GM23338 (cell line): Measurements from ENCODE around the gene SAMD11. TPM values are rescaled to one million over a fixed set of nuclear protein-coding genes. Genes with fewer than 3 reads are reported as not detected.

ENCODE experiments used
- ATAC-seq: fragments of 200-7000 bp; cut with Tn5 transposase; 3 replicates; pipeline ENCODE4 v1.9.1; 2020
- DNase-seq: peaks from one replicate; pipeline ENCODE4 v3.0.0-alpha.2; 2015; ENCODE audit warnings: low spot score
- H2AFZ ChIP-seq: fragments of 200-600 bp; sonication (generic); 2 replicates; pipeline ENCODE4 v1.8.0; 2016; ENCODE audit warnings: antibody characterized with exemption, mild to moderate bottlenecking, moderate library complexity
- H3F3A ChIP-seq: fragments of 200-600 bp; sonication (generic); replicated peaks from 2 replicates; pipeline ENCODE4 v1.8.0; 2017; ENCODE audit warnings: antibody characterized with exemption, mixed run types, low read depth
- H3K27ac ChIP-seq: fragments of 200-600 bp; sonication (generic); 2 replicates; pipeline ENCODE4 v1.6.1; 2016; ENCODE audit warnings: low read depth
- H3K27me3 ChIP-seq: fragments of 200-600 bp; sonication (generic); 2 replicates; pipeline ENCODE4 v1.8.0; 2016; ENCODE audit warnings: mild to moderate bottlenecking, mixed run types, moderate library complexity; ENCODE audit not compliant: insufficient read depth
- H3K36me3 ChIP-seq: fragments of 200-600 bp; sonication (generic); 2 replicates; pipeline ENCODE4 v1.8.0; 2016; ENCODE audit warnings: mild to moderate bottlenecking; ENCODE audit not compliant: insufficient read depth
- H3K4me1 ChIP-seq: fragments of 200-600 bp; sonication (generic); 2 replicates; pipeline ENCODE4 v1.8.0; 2016; ENCODE audit warnings: mild to moderate bottlenecking, moderate library complexity; ENCODE audit not compliant: insufficient read depth
- H3K4me2 ChIP-seq: fragments of 200-600 bp; sonication (generic); 2 replicates; pipeline ENCODE4 v1.7.1; 2017; ENCODE audit warnings: mixed run types
- H3K4me3 ChIP-seq: fragments of 200-600 bp; sonication (generic); 2 replicates; pipeline ENCODE4 v1.6.1; 2016; ENCODE audit warnings: mixed run types
- H3K79me2 ChIP-seq: fragments of 200-600 bp; sonication (generic); replicated peaks from 2 replicates; pipeline ENCODE4 v1.8.0; 2017; ENCODE audit warnings: mild to moderate bottlenecking; ENCODE audit not compliant: insufficient read depth
- H3K9me2 ChIP-seq: fragments of 200-600 bp; sonication (generic); 2 replicates; pipeline ENCODE4 v1.8.0; 2017; ENCODE audit not compliant: insufficient read depth
- H4K20me1 ChIP-seq: fragments of 200-600 bp; sonication (generic); replicated peaks from 2 replicates; pipeline ENCODE4 v1.8.0; 2017; ENCODE audit warnings: mild to moderate bottlenecking; ENCODE audit not compliant: insufficient read depth
- H3K27ac Mint-ChIP-seq: 2 replicates; pipeline ENCODE4 v1.8.0; 2020; ENCODE audit warnings: inconsistent platforms, mild to moderate bottlenecking, moderate library complexity, mixed read lengths
- H3K27me3 Mint-ChIP-seq: 3 replicates; pipeline ENCODE4 v1.8.0; 2022; ENCODE audit warnings: low read depth, mild to moderate bottlenecking, moderate library complexity, mixed read lengths, inconsistent platforms; ENCODE audit not compliant: insufficient read depth, poor library complexity
- H3K36me3 Mint-ChIP-seq: 3 replicates; pipeline ENCODE4 v1.8.0; 2021; ENCODE audit warnings: low read depth, mild to moderate bottlenecking, inconsistent platforms, moderate library complexity, mixed read lengths
- H3K4me1 Mint-ChIP-seq: 3 replicates; pipeline ENCODE4 v1.8.0; 2020; ENCODE audit warnings: mild to moderate bottlenecking, inconsistent platforms, mixed read lengths
- H3K4me3 Mint-ChIP-seq: 3 replicates; pipeline ENCODE4 v1.8.0; 2021; ENCODE audit warnings: moderate library complexity, mild to moderate bottlenecking, inconsistent platforms, mixed read lengths
- H3K9me3 Mint-ChIP-seq: 3 replicates; pipeline ENCODE4 v1.8.0; 2020; ENCODE audit warnings: moderate library complexity, mild to moderate bottlenecking, inconsistent platforms, mixed read lengths
- CREB1 ChIP-seq: fragments of 250-450 bp; sonication (Bioruptor Pico); IDR thresholded peaks from 2 replicates; pipeline ENCODE4 v1.5.0; 2020; ENCODE audit warnings: low read depth, mild to moderate bottlenecking, moderate library complexity
- ETS1 ChIP-seq: IDR thresholded peaks from 2 replicates; pipeline ENCODE4 v1.6.1; 2016; ENCODE audit warnings: antibody characterized with exemption
- EZH2 ChIP-seq: fragments of 200-600 bp; sonication (generic); IDR thresholded peaks from one replicate; pipeline ENCODE4 v1.8.0; 2017; ENCODE audit warnings: antibody characterized with exemption, mild to moderate bottlenecking, low read depth; ENCODE audit not compliant: unreplicated experiment
- JUNB ChIP-seq: IDR thresholded peaks from one replicate; pipeline ENCODE4 v1.6.1; 2016; ENCODE audit warnings: antibody characterized with exemption; ENCODE audit not compliant: unreplicated experiment
- NANOG ChIP-seq: IDR thresholded peaks from 2 replicates; pipeline ENCODE4 v1.6.1; 2016; ENCODE audit warnings: antibody characterized with exemption, borderline replicate concordance
- POLR2AphosphoS5 ChIP-seq: IDR thresholded peaks from 2 replicates; pipeline ENCODE4 v1.6.1; 2016; ENCODE audit warnings: antibody characterized with exemption, low read depth
- STAT1 ChIP-seq: IDR thresholded peaks from one replicate; pipeline ENCODE4 v1.6.1; 2016; ENCODE audit warnings: antibody characterized with exemption; ENCODE audit not compliant: unreplicated experiment
- ZNF114 ChIP-seq: fragments of 250-450 bp; sonication (Bioruptor Pico); IDR thresholded peaks from 2 replicates; pipeline ENCODE4 v1.5.0; 2020; ENCODE audit warnings: mild to moderate bottlenecking, moderate library complexity
- ZNF331 ChIP-seq: fragments of 250-450 bp; sonication (Bioruptor Pico); IDR thresholded peaks from 2 replicates; pipeline ENCODE4 v1.5.0; 2020; ENCODE audit warnings: low read depth, mild to moderate bottlenecking, moderate library complexity
- ZNF462 ChIP-seq: fragments of 250-450 bp; sonication (Bioruptor Pico); IDR thresholded peaks from 2 replicates; pipeline ENCODE4 v1.5.0; 2020; ENCODE audit warnings: mild to moderate bottlenecking, moderate library complexity
- polyA plus RNA-seq: library from polyadenylated mRNA; unstranded; fragments of >200 nt; fragmentation: Nextera tagmentation; extraction: Ambion mirVana; gene quantifications from 2 replicates; pipeline ENCODE4 v1.2.1, GENCODE V29; 2016
- total RNA-seq: library from RNA; depleted of rRNA; stranded (reverse); fragments of >200 nt; shearing (Covaris generic); gene quantifications from 2 replicates; pipeline ENCODE4 v1.2.3, GENCODE V29; 2014

SAMD11 gene
- total and polyA plus RNA-seq, 2 experiments from 2014 or later: 0.14 to 0.40 TPM

GRCh38 chr1:932173-932510 lies 8.4 kb downstream of the SAMD11 start (continued):
- TF ChIP-seq ZNF331 (CRISPR knock-in tag) (no peak), NANOG (no peak)

GRCh38 chr1:932776-933602 lies 9.3 kb downstream of the SAMD11 start:
- TF ChIP-seq ZNF331 (CRISPR knock-in tag) (no peak), ZNF462 (CRISPR knock-in tag) (no peak), EZH2 (no peak), ZNF114 (CRISPR knock-in tag) (no peak), ETS1 (no peak), CREB1 (CRISPR knock-in tag) (no peak), JUNB (no peak), POLR2AphosphoS5 (no peak), STAT1 (no peak), NANOG (no peak)
- Histone ChIP-seq H3K4me2 (no peak overlapping the region), H2AFZ (no peak overlapping the region), H3K36me3 (no peaks in the 10 kb centered on the region), H3K27ac (no peak overlapping the region), H3F3A (no peaks in the 10 kb centered on the region), H3K79me2 (no peaks in the 10 kb centered on the region), H4K20me1 (no peaks in the 10 kb centered on the region), H3K27me3 (peaks cover 83% of the 10 kb centered on the region), H3K4me1 (no peaks in the 10 kb centered on the region; the same call in 1 of the 2 replicates), H3K4me3 (no peak overlapping the region), H3K9me2 (no peaks in the 10 kb centered on the region)
- no peak overlapping the region for H3K4me3 Mint-ChIP-seq
- H3K9me3 Mint-ChIP-seq: no peaks in the 10 kb centered on the region; the same call in 2 of the 3 replicates
- DNase-seq (no peak), ATAC-seq (no peak)
- H3K36me3 Mint-ChIP-seq: no peaks in the 10 kb centered on the region
- peaks cover 9% of the 10 kb centered on the region for H3K4me1 Mint-ChIP-seq
- H3K27ac Mint-ChIP-seq: no peak overlapping the region
- peaks cover 69% of the 10 kb centered on the region for H3K27me3 Mint-ChIP-seq
